PC-3 (cell line): ENCODE results near the gene PIGQ. TPM values are rescaled to one million over a fixed set of nuclear protein-coding genes. Genes with fewer than 3 reads are reported as not detected.

ENCODE experiments used
- ATAC-seq: fragments of 200-7000 bp; cut with Tn5 transposase; 2 replicates; pipeline ENCODE4 v1.9.1; 2020; ENCODE audit warnings: mild to moderate bottlenecking, moderate library complexity
- BruUV-seq: library from RNA; stranded (reverse); fragments of 400-500 nt; replicated peaks from 2 replicates; lab custom pipeline; 2021; lab: Mats Ljungman, UMichigan
- CTCF ChIA-PET: fragments of 300-600 bp; sonication (Branson Sonifier 250); formaldehyde crosslinking; loops from one replicate; lab custom pipeline; 2022; ENCODE audit warnings: antibody characterized with exemption; lab: Charles Lee
- POLR2A ChIA-PET: fragments of 300-600 bp; sonication (Branson Sonifier 250); formaldehyde crosslinking; loops from one replicate; lab custom pipeline; 2022; ENCODE audit warnings: antibody characterized with exemption; ENCODE audit not compliant: unreplicated experiment; lab: Charles Lee
- DNase-seq: peaks from one replicate; pipeline ENCODE4 v3.0.0-alpha.2; 2015
- H2AFZ ChIP-seq: fragments of 300-600 bp; sonication (generic); 2 replicates; pipeline ENCODE4 v1.6.0; 2016; ENCODE audit warnings: antibody characterized with exemption, low read length
- H3F3A ChIP-seq: fragments of 300-600 bp; sonication (generic); one replicate; pipeline ENCODE4 v1.6.0; 2017; ENCODE audit warnings: antibody characterized with exemption, low read length, control low read depth, mild to moderate bottlenecking; ENCODE audit not compliant: unreplicated experiment
- H3K27ac ChIP-seq: fragments of 300-600 bp; sonication (generic); 2 replicates; pipeline ENCODE4 v1.5.1; 2016; ENCODE audit warnings: mild to moderate bottlenecking, low read length
- H3K27me3 ChIP-seq: fragments of 300-600 bp; sonication (generic); 2 replicates; pipeline ENCODE4 v1.6.1; 2016; ENCODE audit warnings: low read length, mixed read lengths
- H3K36me3 ChIP-seq: fragments of 300-600 bp; sonication (generic); 2 replicates; pipeline ENCODE4 v1.6.1; 2016; ENCODE audit warnings: low read depth, mixed run types, low read length, mixed read lengths
- H3K4me1 ChIP-seq: fragments of 300-600 bp; sonication (generic); 2 replicates; pipeline ENCODE4 v1.5.1; 2016; ENCODE audit warnings: low read length; ENCODE audit not compliant: insufficient read depth
- H3K4me2 ChIP-seq: fragments of 300-600 bp; sonication (generic); 2 replicates; pipeline ENCODE4 v1.6.0; 2016; ENCODE audit warnings: low read length
- H3K4me3 ChIP-seq: fragments of 300-600 bp; sonication (generic); 2 replicates; pipeline ENCODE4 v1.5.1; 2016; ENCODE audit warnings: mild to moderate bottlenecking, low read length, mixed read lengths
- H3K79me2 ChIP-seq: fragments of 300-600 bp; sonication (generic); 2 replicates; pipeline ENCODE4 v1.6.1; 2017; ENCODE audit warnings: low read length, mixed read lengths
- H3K9ac ChIP-seq: fragments of 300-600 bp; sonication (generic); 2 replicates; pipeline ENCODE4 v1.6.0; 2016; ENCODE audit warnings: mild to moderate bottlenecking, low read length
- H3K9me2 ChIP-seq: fragments of 300-600 bp; sonication (generic); replicated peaks from 2 replicates; pipeline ENCODE4 v1.6.1; 2016; ENCODE audit warnings: mixed run types, low read length, mixed read lengths
- H3K9me3 ChIP-seq: fragments of 300-600 bp; sonication (generic); 2 replicates; pipeline ENCODE4 v1.6.1; 2016; ENCODE audit warnings: low read length, mixed read lengths
- H4K20me1 ChIP-seq: fragments of 300-600 bp; sonication (generic); 2 replicates; pipeline ENCODE4 v1.6.1; 2016; ENCODE audit warnings: low read length, mixed read lengths
- CTCF ChIP-seq: fragments of 300-600 bp; sonication (generic); conservative IDR thresholded peaks from 2 replicates; pipeline ENCODE4 v1.5.1; 2017; ENCODE audit warnings: antibody characterized with exemption, low read depth, mild to moderate bottlenecking, low read length
- EZH2 ChIP-seq: fragments of 300-600 bp; sonication (generic); IDR thresholded peaks from one replicate; pipeline ENCODE4 v1.6.1; 2017; ENCODE audit warnings: antibody characterized with exemption, mild to moderate bottlenecking, low read length; ENCODE audit not compliant: unreplicated experiment
- EZH2phosphoT487 ChIP-seq: fragments of 300-600 bp; sonication (generic); IDR thresholded peaks from 2 replicates; pipeline ENCODE4 v1.6.1; 2018; ENCODE audit warnings: mild to moderate bottlenecking, antibody characterized with exemption, low read length, borderline replicate concordance
- intact Hi-C: fragments of 100-400 bp; cut with micrococcal nuclease; formaldehyde crosslinking; loops from 2 replicates; pipeline ENCODE4 v1.9.0; 2023
- total RNA-seq: library from RNA; depleted of rRNA; stranded (reverse); fragments of >200 nt; gene quantifications from 2 replicates; pipeline ENCODE4 v1.2.3, GENCODE V29; 2014

PIGQ gene
- total RNA-seq, 1 experiment from 2014 or later = 36.0 TPM

- H3K9ac ChIP-seq = peak overlapping the region; percentile 98
- no peaks in the 10 kb centered on the region for H3K9me2 ChIP-seq
- H2AFZ ChIP-seq = no peak overlapping the region
- ATAC-seq (peak; percentile 48), DNase-seq (peak; percentile 88)
- ChIA-PET CTCF (no interaction called here), POLR2A (no interaction called here)
- peak overlapping the region; percentile 90 for H3K4me3 ChIP-seq
- H3K27ac ChIP-seq = peak overlapping the region; percentile 84
- no peaks in the 10 kb centered on the region for H3K27me3 ChIP-seq
- TF ChIP-seq EZH2phosphoT487 (no peak), CTCF (no peak), EZH2 (no peak)
- H3K79me2 ChIP-seq = peaks cover 53% of the 10 kb centered on the region
- no TSS peak for BruUV-seq
- H3K36me3 ChIP-seq = no peaks in the 10 kb centered on the region
- intact Hi-C loops = loop anchor here (10.0 kb wide), 1 partner anchor 59 kb away; no protein-coding TSS in a partner anchor
- H3K4me2 ChIP-seq = peak overlapping the region; percentile 100
- no peaks in the 10 kb centered on the region for H3K9me3 ChIP-seq
- no peaks in the 10 kb centered on the region for H3F3A ChIP-seq
- peaks cover 20% of the 10 kb centered on the region for H4K20me1 ChIP-seq
- peaks cover 26% of the 10 kb centered on the region for H3K4me1 ChIP-seq
Measured at GRCh38 chr16:525520-526180, 44.1 kb upstream of the PIGQ start.

- peak overlapping the region; percentile 98 for H3K9ac ChIP-seq
- peaks cover 26% of the 10 kb centered on the region for H3K4me1 ChIP-seq
- ChIA-PET POLR2A (no interaction called here), CTCF (interaction anchor here (0.6 to 0.7 kb wide), 2 partner anchors 110 to 968 kb away, joined by 3 read pairs; no protein-coding TSS in a partner anchor)
- H2AFZ ChIP-seq = 0 out of 2 replicates have a peak overlapping the region, but pooled peaks have one; percentile 30
- H3K9me3 ChIP-seq = no peaks in the 10 kb centered on the region
- peak overlapping the region; percentile 84 for H3K27ac ChIP-seq
- H3K79me2 ChIP-seq = peaks cover 60% of the 10 kb centered on the region
- H3K4me2 ChIP-seq = peak overlapping the region; percentile 100
- H3K9me2 ChIP-seq = no peaks in the 10 kb centered on the region
- TF ChIP-seq EZH2 = no peak
- TF ChIP-seq EZH2phosphoT487 = no peak
- no peak for TF ChIP-seq CTCF
- peak; percentile 4 for DNase-seq
- H3F3A ChIP-seq = no peaks in the 10 kb centered on the region
- no peaks in the 10 kb centered on the region for H3K27me3 ChIP-seq
- H3K36me3 ChIP-seq = no peaks in the 10 kb centered on the region
- H4K20me1 ChIP-seq = peaks cover 23% of the 10 kb centered on the region
- ATAC-seq = peak; percentile 0; the same call in 1 of the 2 replicates
- peak overlapping the region; percentile 90 for H3K4me3 ChIP-seq
- BruUV-seq = TSS peak; percentile 37
- intact Hi-C loops = loop anchor here (10.0 kb wide), 1 partner anchor 58 kb away; no protein-coding TSS in a partner anchor
Measured at GRCh38 chr16:526181-527014, 43.4 kb upstream of the PIGQ start.
